K562 (cell line): Measurements from ENCODE around the gene NLRC3. TPM values are rescaled to one million over a fixed set of nuclear protein-coding genes. Genes with fewer than 3 reads are reported as not detected.

Experiments
- ATAC-seq: fragments of 200-7000 bp; cut with Tn5 transposase; 3 replicates; pipeline ENCODE4 v1.9.1; 2020; ENCODE audit warnings: moderate library complexity
- BruUV-seq: library from RNA; stranded (reverse); fragments of 400-500 nt; replicated peaks from 2 replicates; lab custom pipeline; 2021; lab: Mats Ljungman, UMichigan
- CTCF ChIA-PET: fragments of 300-600 bp; formaldehyde crosslinking; extraction: SDS; loops from one replicate; lab custom pipeline; 2021; ENCODE audit warnings: low intra/inter-chr PET ratio; lab: Yijun Ruan, JAX
- POLR2A ChIA-PET: fragments of 300-600, 350-650 bp; sonication (Branson Sonifier 250); formaldehyde crosslinking; extraction: SDS; loops from one replicate; lab custom pipeline; 2021; ENCODE audit warnings: antibody characterized with exemption, inconsistent platforms; lab: Yijun Ruan, JAX
- DNase-seq, 4 experiments: peaks; one replicate each; pipeline versions ENCODE4 v3.0.0 to v3.0.0-alpha.2; 2011 to 2018; ENCODE audit warnings: low spot score in 3 of 4, mixed read lengths in 3 of 4; ENCODE audit errors: extremely low read depth in 1 of 4
- FAIRE-seq: peaks from 2 replicates; lab custom pipeline; 2011; peaks lifted over from hg19 to GRCh38; lab: Jason Lieb, UNC
- H2AFZ ChIP-seq: 2 replicates; pipeline ENCODE4 v1.6.0; 2011; ENCODE audit warnings: low read depth, low read length, control low read depth, inconsistent platforms
- H3K27ac ChIP-seq: fragments of 200-600 bp; 3 replicates; pipeline ENCODE4 v1.8.0; 2011; ENCODE audit warnings: low read depth, mild to moderate bottlenecking, control low read depth, inconsistent platforms, low read length, moderate library complexity, mixed read lengths; ENCODE audit errors: extremely low read depth
- H3K27me3 ChIP-seq, 2 experiments: fragments of 300-600 bp in 1 of 2; 2 replicates in 1 of 2; 3 replicates in 1 of 2; pipeline versions ENCODE4 v1.6.0 to v1.8.0; 2011; ENCODE audit warnings: inconsistent platforms in 2 of 2, low read length in 2 of 2, mild to moderate bottlenecking in 1 of 2, mixed read lengths in 1 of 2, moderate library complexity in 1 of 2; ENCODE audit not compliant: control insufficient read depth in 2 of 2, insufficient read depth in 2 of 2
- H3K36me3 ChIP-seq: fragments of 300-600 bp; 3 replicates; pipeline ENCODE4 v1.8.0; 2011; ENCODE audit warnings: mild to moderate bottlenecking, low read length, inconsistent platforms; ENCODE audit not compliant: control insufficient read depth, insufficient read depth
- H3K4me1 ChIP-seq, 2 experiments: fragments of 200-600 bp in 1 of 2; replicated peaks in 1 of 2; 2 replicates in 1 of 2; 3 replicates in 1 of 2; pipeline versions ENCODE4 v1.5.1 to v1.8.0; 2011; ENCODE audit warnings: inconsistent platforms in 2 of 2, low read length in 2 of 2, mild to moderate bottlenecking in 1 of 2, mixed read lengths in 1 of 2, moderate library complexity in 1 of 2; ENCODE audit not compliant: control insufficient read depth in 2 of 2, insufficient read depth in 2 of 2
- H3K4me2 ChIP-seq: 2 replicates; pipeline ENCODE4 v1.6.1; 2011; ENCODE audit warnings: low read length, control low read depth, inconsistent platforms, mixed read lengths; ENCODE audit not compliant: insufficient read depth
- H3K4me3 ChIP-seq: fragments of 200-600 bp; sonication (generic), shearing (Covaris generic); 2 replicates; pipeline ENCODE4 v1.5.1; 2016; ENCODE audit warnings: control low read depth, inconsistent platforms
- H3K79me2 ChIP-seq: fragments of 200-600 bp; 3 replicates; pipeline ENCODE4 v1.8.0; 2011; ENCODE audit warnings: low read length, inconsistent platforms; ENCODE audit not compliant: control insufficient read depth, insufficient read depth
- H3K9ac ChIP-seq, 2 experiments: 2 replicates each; pipeline versions ENCODE4 v1.6.0 to v1.6.1; 2011; ENCODE audit warnings: low read depth in 2 of 2, low read length in 2 of 2, control low read depth in 1 of 2, inconsistent platforms in 1 of 2, mild to moderate bottlenecking in 1 of 2, mixed read lengths in 1 of 2; ENCODE audit not compliant: insufficient read depth in 1 of 2
- H3K9me1 ChIP-seq: one replicate; pipeline ENCODE4 v1.6.0; 2011; ENCODE audit warnings: inconsistent platforms, mild to moderate bottlenecking, low read length, moderate library complexity; ENCODE audit not compliant: control insufficient read depth, insufficient read depth
- H3K9me3 ChIP-seq: replicated peaks from 2 replicates; pipeline ENCODE4 v1.5.1; 2011; ENCODE audit warnings: low read depth, low read length, inconsistent platforms; ENCODE audit not compliant: control insufficient read depth, insufficient read depth
- H4K20me1 ChIP-seq: replicated peaks from 2 replicates; pipeline ENCODE4 v1.6.1; 2011; ENCODE audit warnings: low read length, inconsistent platforms, mixed read lengths; ENCODE audit not compliant: control insufficient read depth, insufficient read depth
- HEY1 ChIP-seq: fragments of 250-450 bp; sonication (Bioruptor Pico); IDR thresholded peaks from 2 replicates; pipeline ENCODE4 v1.5.0; 2020; ENCODE audit warnings: mild to moderate bottlenecking, moderate library complexity, borderline replicate concordance
- MEIS2 ChIP-seq: fragments of 450-650 bp; IDR thresholded peaks from 2 replicates; pipeline ENCODE4 v1.6.1; 2014; ENCODE audit warnings: mild to moderate bottlenecking; ENCODE audit not compliant: partially characterized antibody
- NFE2 ChIP-seq: IDR thresholded peaks from 2 replicates; pipeline ENCODE4 v1.6.1; 2014; ENCODE audit warnings: antibody characterized with exemption, low read depth
- U2AF2 ChIP-seq: fragments of 200-400 bp; formaldehyde crosslinking; optimal IDR thresholded peaks from 2 replicates; pipeline ENCODE3; 2017; ENCODE audit warnings: low read depth, mild to moderate bottlenecking, low read length
- WGBS: fragments of 100-300 bp; shearing (Covaris generic); methylation state at CpG from one replicate; pipeline ENCODE4 v1.1.6; 2016; ENCODE audit warnings: low coverage, mixed read lengths; ENCODE audit not compliant: insufficient coverage; ENCODE audit errors: missing lambda C conversion rate; 5-methylcytosine and 5-hydroxymethylcytosine counted together
- in situ Hi-C: fragments of 300-500 bp; cut with MboI; formaldehyde crosslinking; loops from 4 replicates; pipeline ENCODE4 v1.15.0; 2018; ENCODE audit warnings: inconsistent platforms, mixed read lengths
- intact Hi-C: fragments of 100-400 bp; cut with micrococcal nuclease; formaldehyde crosslinking; loops from 2 replicates; pipeline ENCODE4 v1.14.2; 2022
- polyA plus RNA-seq, 8 experiments: library from polyadenylated mRNA; depleted of rRNA in 4 of 8; stranded (reverse) in 5 of 8; unstranded in 3 of 8; fragments of >200 nt; fragmentation: Nextera tagmentation in 2 of 8; fragmentation: Illumina TruSeq in 1 of 8; extraction: Ambion mirVana in 2 of 8; extraction: Trizol in 1 of 8; gene quantifications; 2 replicates each; pipeline versions ENCODE4 v1.2.1 to v1.2.3, GENCODE V29; 2011 to 2014; ENCODE audit warnings: inconsistent platforms in 1 of 8, missing spikeins in 1 of 8
- total RNA-seq, 7 experiments: library from RNA; depleted of rRNA in 6 of 7; stranded (reverse); fragments of >200 nt in 6 of 7; fragmentation: Illumina TruSeq in 2 of 7; extraction: Trizol in 2 of 7; gene quantifications; 2 replicates each; pipeline versions ENCODE4 v1.2.1 to v1.2.3, GENCODE V29; 2011 to 2021; ENCODE audit warnings: low replicate concordance in 1 of 7
- TF ChIP-seq, protein P1 (sequence below): fragments of 450-650 bp; IDR thresholded peaks from 2 replicates; pipeline ENCODE4 v1.6.1; 2017; ENCODE audit warnings: antibody characterized with exemption
- TF ChIP-seq, protein P2 (sequence below): fragments of 450-650 bp; formaldehyde crosslinking; IDR thresholded peaks from 2 replicates; pipeline ENCODE4 v1.4.0; 2020; ENCODE audit warnings: mild to moderate bottlenecking, moderate library complexity
- TF ChIP-seq, protein P3 (sequence below): sonication (generic); formaldehyde crosslinking; IDR thresholded peaks from 2 replicates; pipeline ENCODE4 v1.8.0; 2022; ENCODE audit warnings: missing genetic modification reagents, mild to moderate bottlenecking, moderate library complexity, borderline replicate concordance

NLRC3 gene
- total and polyA plus RNA-seq, 9 of the 15 experiments (the other 6 are each of a cell fraction or from before 2014, with no cell fraction given), result 0.03 to 0.13 (median 0.03) TPM; not detected in 4

- Histone ChIP-seq H3K4me3 (no peak overlapping the region), H3K4me1 (peaks cover 3 to 7% of the 10 kb centered on the region in 2 experiments; a peak in 2 of 5 replicates), H4K20me1 (no peaks in the 10 kb centered on the region), H2AFZ (no peak overlapping the region), H3K27me3 (no peaks in the 10 kb centered on the region), H3K9ac (no peak overlapping the region), H3K4me2 (no peak overlapping the region), H3K9me3 (no peaks in the 10 kb centered on the region), H3K27ac (no peak overlapping the region), H3K79me2 (no peaks in the 10 kb centered on the region), H3K36me3 (peaks cover 8% of the 10 kb centered on the region; the same call in 1 of the 3 replicates), H3K9me1 (no peaks in the 10 kb centered on the region)
- no peak for FAIRE-seq
- intact Hi-C loops (no loop called here), in situ Hi-C loops (no loop called here)
- ChIA-PET POLR2A (interaction anchor here (0.7 kb wide), 1 partner anchor 64 kb away, joined by 4 read pairs; no protein-coding TSS in a partner anchor), CTCF (no interaction called here)
- BruUV-seq, result no TSS peak
- no peak for ATAC-seq
- 65% methylated on average over 6 of the region's 8 CpGs for whole genome bisulfite sequencing
- DNase-seq, result no peak
- TF ChIP-seq, protein P1, sequence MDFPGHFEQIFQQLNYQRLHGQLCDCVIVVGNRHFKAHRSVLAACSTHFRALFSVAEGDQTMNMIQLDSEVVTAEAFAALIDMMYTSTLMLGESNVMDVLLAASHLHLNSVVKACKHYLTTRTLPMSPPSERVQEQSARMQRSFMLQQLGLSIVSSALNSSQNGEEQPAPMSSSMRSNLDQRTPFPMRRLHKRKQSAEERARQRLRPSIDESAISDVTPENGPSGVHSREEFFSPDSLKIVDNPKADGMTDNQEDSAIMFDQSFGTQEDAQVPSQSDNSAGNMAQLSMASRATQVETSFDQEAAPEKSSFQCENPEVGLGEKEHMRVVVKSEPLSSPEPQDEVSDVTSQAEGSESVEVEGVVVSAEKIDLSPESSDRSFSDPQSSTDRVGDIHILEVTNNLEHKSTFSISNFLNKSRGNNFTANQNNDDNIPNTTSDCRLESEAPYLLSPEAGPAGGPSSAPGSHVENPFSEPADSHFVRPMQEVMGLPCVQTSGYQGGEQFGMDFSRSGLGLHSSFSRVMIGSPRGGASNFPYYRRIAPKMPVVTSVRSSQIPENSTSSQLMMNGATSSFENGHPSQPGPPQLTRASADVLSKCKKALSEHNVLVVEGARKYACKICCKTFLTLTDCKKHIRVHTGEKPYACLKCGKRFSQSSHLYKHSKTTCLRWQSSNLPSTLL, result no peak
- TF ChIP-seq, protein P2, sequence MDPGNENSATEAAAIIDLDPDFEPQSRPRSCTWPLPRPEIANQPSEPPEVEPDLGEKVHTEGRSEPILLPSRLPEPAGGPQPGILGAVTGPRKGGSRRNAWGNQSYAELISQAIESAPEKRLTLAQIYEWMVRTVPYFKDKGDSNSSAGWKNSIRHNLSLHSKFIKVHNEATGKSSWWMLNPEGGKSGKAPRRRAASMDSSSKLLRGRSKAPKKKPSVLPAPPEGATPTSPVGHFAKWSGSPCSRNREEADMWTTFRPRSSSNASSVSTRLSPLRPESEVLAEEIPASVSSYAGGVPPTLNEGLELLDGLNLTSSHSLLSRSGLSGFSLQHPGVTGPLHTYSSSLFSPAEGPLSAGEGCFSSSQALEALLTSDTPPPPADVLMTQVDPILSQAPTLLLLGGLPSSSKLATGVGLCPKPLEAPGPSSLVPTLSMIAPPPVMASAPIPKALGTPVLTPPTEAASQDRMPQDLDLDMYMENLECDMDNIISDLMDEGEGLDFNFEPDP, result no peak
- TF ChIP-seq, protein P3, sequence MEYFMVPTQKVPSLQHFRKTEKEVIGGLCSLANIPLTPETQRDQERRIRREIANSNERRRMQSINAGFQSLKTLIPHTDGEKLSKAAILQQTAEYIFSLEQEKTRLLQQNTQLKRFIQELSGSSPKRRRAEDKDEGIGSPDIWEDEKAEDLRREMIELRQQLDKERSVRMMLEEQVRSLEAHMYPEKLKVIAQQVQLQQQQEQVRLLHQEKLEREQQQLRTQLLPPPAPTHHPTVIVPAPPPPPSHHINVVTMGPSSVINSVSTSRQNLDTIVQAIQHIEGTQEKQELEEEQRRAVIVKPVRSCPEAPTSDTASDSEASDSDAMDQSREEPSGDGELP (CRISPR knock-in tag), result no peak
- no peak for TF ChIP-seq MEIS2
- TF ChIP-seq NFE2, result no peak
- TF ChIP-seq U2AF2, result no peak
- no peak for TF ChIP-seq HEY1 (CRISPR knock-in tag)
These were observed 58.2 kb downstream of the NLRC3 start for GRCh38 chr16:3518986-3519348.
